Inflammatory macrophage (primary cell): Measurements from ENCODE around the gene RBBP8NL.
A peak's percentile ranks its signal among the peaks of the same experiment; 100 is the strongest.
"Not testable (repeated sequence)": the region's sequence is repeated elsewhere in the genome, so short reads cannot be mapped to it uniquely, and the experiment has no call there.

Experiments
- DNase-seq, 2 donors: peaks; one replicate each; pipeline ENCODE4 v3.0.0-alpha.2; 2020 to 2022

The RBBP8NL gene

DNA sequence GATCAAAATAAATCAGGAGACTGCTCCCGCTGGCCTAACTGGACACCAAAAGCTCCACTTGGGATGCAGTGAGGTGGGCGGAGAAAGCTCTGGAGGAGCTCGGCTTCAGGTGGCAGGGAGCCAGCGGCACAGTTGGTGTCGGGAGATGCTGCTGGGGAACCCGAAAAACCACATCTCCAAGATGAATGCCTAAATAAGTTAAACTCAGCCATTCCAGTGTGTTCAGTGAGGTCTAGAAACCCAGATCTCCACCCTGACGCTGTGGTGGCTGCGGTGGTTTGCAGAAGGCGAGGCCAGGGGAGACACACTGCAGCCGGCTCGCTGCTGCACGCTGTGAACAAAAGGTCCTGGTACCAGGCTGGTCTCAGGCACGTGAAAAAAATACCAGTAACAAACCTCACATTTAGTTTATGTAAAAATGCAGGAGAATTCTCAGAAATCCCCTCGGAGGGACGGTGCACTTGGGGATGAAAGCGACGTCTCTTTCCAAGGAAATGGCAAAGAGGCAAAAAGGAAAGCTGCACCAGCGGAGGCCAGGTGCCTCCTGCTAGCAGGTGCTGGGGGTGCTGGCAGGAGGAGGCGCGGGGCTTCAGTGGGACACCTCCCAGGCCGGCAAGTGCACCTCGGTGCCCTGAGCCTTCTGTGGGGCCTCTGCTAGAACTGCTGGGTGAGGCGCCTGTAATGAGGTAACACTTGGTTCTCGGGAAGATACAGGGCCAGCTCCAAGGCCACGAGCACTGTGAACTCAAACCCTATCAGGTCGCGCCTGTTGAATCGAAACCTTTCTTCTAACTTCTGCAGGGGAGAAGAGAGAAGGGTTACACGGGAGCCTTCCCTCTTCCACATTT is 36.8 kb downstream of the RBBP8NL start:
- DNase-seq = no peak

- no peak for DNase-seq
Observed at GRCh38 chr20:62389601-62390087, 37.7 kb downstream of the RBBP8NL start.

GRCh38 chr20:62388839-62389600 is 38.3 kb downstream of the RBBP8NL start:
- no peak for DNase-seq

DNA sequence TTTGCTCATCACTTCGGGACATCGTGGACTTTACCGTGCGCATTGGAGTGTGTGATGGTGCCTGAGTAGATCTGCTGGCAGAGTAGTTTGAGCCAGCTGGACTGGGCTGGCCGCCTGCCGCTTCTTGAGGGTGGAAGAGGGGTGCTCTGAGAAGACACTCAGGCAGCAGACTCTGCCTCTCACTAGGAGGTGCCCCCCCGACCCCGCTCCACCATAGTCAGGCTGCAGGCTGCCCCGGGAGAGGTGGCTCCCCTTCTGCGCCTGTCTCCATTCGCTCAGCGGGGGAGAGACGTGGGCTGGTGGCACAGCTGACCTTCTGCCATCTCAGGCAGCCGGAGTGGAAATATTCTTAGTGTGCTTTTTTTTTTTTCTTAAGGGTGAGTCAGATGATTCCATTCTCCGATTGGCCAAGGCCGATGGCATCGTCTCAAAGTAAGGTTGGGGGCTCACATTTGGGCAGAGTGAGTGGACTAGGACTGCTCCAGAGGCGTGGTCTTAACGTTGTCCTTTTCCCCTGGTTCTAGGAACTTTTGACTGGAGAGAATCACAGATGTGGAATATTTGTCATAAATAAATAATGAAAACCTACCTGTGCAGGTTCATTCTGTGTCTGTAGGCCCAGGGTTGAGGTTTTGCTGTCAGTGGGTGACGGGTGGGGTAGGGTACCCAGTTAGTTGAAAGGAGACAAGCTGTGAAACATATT is 39.3 kb downstream of the RBBP8NL start:
- no peak for DNase-seq

- DNase-seq = no peak
Observed at GRCh38 chr20:62387219-62387913, 40.0 kb downstream of the RBBP8NL start.

DNA sequence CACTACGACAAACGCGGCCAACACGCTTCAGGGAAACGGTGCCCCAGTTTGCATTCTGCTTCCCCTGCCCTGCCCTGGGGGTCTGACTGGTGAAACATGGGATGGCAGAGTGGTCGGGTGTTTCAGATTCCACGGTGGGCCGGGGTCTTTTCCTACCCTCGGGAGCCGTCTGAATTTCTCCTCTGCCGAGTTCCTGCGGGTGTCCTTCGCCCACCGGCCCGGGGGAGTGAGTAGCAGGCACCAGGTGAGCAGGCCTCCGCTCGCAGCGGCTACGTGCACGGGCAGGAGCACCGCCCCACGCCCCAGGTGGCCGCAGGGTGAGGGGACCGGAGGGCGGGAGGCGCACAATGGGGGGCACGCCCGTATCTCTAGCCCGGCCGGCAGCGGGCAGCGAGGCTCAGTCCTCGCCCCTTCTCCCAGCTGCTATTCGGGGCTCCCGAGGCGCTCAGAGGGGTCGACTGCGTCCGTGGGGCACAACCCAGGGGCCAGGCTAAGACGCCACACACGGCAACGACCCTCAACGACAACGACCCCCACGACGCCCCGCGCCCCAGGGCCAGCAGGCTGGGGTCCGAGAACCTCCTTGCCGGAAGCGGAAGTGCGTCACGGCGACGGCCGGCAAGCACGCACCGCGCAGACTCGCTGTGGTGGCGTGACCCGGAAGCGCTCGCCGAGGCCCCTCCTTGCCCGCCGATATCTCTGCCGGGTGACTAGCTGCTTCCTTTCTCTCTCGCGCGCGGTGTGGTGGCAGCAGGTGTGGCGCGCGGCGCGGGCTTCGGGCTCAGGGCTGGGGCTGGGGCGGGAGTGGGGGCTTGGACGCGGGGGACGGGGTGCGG is 40.7 kb downstream of the RBBP8NL start, which contains the start of gene RPS21:
TSS of gene RPS21 (plus strand) at position 721 of the 836 bp plus-strand sequence. CDS start 236 bp downstream, outside the sequence.
- DNase-seq = peak; percentile 88 to 93

DNA sequence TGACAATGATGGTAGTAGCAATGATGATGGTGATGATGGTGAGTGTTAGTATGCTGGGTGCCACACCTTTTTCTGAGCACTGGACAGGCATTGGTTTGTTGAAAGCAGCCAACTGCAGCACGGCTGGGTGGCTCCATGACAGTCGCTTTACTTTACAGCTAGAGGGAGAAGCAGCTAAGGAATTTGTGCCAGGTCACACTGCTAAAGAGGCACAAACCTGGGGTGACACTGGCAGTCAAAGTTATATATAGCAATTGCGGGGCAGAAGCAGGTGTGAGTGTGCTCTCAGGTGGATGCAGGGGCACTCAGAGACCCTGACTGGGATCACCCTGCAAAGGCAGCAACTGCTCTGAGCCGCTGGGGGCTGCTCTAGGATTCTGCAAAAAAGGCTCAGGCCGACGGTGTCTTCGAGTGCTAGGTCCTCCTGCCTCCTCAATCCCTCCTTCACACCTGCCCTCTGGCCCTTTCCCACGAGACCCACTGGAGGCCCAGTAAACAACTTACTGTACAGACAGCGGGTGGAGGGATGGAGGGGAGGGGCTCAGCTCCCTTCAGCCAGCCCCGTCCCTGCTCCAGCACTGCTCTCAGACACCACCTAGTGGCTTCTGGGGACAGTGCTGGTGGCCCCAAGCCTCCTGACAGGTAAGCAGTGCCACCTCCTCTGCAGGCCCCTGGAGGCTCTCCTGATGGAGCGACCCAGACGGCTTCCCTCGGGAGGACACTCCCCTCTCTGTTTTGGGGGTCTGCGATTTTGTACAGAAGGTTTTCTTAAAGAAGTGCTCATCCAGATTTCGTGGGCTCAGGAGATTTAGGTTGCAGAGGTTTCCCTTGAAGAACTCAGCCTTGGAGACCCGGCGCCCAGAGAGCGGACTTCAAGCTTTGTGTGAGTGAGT is 44.8 kb downstream of the RBBP8NL start:
- DNase-seq = peak; percentile 48 to 58

- DNase-seq = no peak
Observed at GRCh38 chr20:62381842-62382241, 45.5 kb downstream of the RBBP8NL start.

- peak in 1 of 2 donors; percentile 47 for DNase-seq
Observed at GRCh38 chr20:62381202-62381797, 46.0 kb downstream of the RBBP8NL start.

- no peak for DNase-seq
Observed at GRCh38 chr20:62378215-62378614, 49.1 kb downstream of the RBBP8NL start.

DNA sequence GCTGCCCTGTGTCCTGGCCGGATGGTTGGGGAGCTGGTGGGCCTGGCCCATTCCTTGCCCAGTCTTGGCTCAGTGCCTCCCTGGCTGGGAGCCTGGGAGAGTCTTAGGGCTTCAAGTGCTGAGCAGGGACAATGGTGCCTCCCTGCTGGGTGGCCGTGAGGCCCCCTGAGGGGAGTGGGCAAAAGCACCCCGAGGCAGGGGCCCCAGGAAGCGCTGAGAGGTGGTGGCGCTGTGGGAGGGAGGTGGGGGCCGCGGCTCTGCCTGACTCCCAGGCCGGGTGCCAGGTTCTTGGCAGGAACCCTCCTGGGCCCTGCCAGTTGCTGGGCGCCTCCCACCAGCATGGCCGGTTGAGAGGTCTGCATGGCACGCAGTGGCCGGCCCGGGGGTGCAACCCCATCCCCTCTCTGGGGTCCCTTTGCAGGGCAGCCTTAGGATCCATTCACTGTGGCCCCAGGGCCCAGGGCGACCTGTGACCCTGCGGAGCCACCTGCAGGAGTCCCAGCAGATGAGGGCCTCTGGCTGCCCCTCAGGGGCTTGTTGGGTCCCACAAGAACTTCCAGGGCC is 49.6 kb downstream of the RBBP8NL start:
- no peak for DNase-seq

- DNase-seq = no peak
Observed at GRCh38 chr20:62377064-62377461, 50.3 kb downstream of the RBBP8NL start.

DNA sequence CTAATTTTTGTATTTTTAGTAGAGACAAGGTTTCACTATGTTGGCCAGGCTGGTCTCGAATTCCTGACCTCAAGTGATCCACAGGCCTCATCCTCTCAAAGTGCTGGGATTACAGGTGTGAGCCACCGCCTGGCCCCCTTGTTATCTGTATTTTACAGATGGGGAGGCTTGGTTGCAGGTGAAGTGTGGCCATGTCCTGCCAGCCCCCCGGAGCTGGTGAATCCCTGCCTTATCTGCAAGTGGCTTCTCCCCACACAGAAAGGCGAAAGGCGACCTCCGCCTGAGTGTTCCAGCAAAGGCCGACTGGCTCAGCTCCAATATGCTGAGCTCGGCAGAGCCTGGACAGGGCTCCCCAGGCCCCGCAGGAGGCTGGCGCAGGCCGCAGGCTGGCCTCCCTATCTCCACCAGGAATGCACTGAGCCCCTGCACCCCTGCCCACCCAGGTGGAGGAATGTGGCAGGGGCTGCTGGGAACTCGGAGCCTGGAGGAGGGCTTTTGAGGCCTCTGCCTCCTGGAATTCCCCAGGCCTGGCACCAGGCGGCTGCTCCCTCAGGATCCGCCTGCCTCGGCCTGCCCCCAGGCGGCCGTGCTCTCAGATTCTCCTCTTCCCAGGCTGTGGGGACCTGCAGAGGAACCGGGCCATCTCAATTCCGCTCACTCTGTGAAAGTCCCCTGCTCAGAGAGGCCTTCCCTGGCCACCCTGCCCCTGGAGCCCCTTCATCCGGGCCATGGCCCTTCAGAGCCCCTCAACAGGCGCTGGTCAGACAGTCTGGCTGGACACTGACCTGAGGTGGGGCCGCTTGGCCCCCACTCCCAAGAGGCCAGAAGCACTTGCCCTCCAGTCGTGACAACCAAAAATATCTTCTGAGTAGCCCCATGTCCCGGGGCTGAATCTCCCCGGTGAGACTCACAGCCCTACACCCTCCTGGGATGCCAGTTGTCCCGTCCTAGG is 51.0 kb downstream of the RBBP8NL start:
- DNase-seq = no peak

DNA sequence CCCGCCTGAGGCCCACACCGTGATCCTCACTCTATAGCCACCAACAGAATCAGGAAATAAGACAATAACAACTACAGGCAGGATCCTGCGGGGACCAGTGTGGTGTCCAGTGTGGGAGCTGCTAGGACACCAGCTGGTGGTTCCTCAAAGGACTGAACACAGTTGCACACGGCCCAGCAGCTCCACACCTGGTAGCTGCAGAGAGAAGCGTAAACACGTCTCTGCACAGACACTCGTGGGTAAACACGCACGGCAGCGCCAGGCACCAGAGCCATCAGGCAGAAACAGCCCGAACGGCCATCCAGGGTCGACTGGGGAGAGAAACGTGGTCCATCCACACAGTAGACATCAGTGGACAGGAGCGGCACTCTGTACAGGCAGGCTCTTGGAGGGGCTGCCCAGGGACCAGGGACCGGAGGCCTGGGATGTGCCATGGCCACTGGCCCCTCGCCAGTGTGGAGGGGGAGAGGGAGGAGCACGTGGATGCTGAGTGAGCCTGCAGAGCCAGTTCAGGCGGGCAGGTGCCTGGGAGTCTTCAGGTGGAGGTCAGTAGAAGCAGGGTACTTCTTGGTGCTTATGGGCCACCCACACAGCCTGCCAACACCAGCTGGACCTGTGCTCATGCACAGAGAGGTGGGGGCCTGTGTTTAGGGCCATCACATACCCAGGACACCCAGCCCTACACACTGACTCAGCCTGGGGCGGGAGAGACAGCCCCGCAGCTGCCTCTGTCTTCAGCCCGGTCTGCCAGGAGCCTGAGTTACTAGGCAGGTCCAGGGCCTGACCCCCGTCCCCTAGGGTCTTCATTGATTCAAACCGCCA is 52.8 kb downstream of the RBBP8NL start:
- DNase-seq = peak in 1 of 2 donors; percentile 18

DNA sequence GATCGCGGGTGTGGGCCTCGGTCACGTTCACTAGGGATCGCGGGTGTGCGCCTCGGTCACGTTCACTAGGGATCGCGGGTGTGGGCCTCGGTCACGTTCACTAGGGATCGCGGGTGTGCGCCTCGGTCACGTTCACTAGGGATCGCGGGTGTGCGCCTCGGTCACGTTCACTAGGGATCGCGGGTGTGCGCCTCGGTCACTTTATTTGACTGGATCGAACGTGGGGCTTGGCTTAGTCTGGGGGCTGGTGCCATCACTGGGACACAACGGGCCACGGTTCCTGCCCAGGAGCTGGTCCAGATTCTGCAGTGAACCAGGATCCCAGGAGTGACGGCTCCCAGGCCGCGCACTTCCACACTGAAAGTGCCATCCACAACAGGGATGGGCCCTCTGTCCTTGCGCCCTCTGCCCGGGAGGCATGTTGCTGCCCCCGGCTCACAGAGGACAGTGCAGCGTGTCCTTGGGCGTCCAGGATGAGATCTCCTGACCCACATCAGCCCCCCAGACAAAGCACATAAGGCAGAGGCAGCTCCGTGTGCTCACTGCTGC is 53.6 kb downstream of the RBBP8NL start:
- not testable (repeated sequence) for DNase-seq

DNA sequence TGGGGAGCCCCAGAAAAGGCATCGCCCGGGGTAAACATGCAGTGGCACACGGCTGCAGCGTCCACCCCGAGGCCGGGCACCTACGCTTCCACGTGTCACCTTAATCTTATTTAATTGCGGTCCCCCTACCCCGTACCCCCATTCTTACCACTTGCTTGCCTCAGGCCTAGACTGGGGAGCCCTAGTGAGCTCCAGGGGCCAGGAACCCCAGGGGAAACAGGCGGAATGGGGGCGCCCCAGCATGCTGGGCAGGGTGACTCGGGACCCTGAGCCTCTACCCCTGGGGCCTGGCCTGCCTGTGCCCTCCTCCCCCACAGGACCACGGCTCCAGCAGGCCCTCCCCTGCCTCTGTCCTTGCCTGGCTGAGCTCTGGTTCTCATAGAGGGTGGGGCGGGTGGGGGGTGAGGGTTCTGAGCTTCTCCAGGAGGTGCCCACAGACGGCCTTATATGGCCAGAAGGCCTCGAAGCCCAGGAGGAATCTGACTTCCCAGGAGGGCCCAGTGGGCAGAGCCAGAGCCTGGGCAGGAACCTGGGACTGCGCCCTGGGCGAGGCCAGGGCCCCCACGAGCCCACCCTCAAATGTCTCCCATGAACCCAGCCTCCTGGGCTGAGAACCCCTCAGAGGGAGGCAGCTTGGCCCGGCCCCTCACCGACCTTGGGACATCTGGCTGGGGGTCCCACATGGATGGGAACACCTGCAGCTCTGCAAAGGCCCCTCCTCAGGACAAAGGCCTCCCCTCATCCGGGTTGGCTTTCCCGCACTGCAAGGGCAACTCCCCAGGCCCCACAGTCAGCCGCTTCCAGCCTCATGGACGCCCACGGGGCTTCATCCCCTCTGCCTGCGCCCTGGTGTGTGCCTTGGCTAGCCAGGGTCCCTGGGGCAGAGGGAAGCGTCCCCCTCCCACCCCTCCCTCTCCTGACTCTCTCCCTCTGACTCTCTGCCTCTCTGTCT is 55.0 kb downstream of the RBBP8NL start:
- no peak for DNase-seq
